GM19395 (cell line): ENCODE results near the gene DGKZ.

ENCODE experiments used
- ATAC-seq: cut with Tn5 transposase; IDR thresholded peaks from one replicate; pipeline ENCODE4 v1.9.1; 2021; ENCODE audit warnings: mild to moderate bottlenecking, moderate library complexity; ENCODE audit not compliant: unreplicated experiment

Gene DGKZ

GRCh38 chr11:46426233-46426991 lies 79.1 kb downstream of the DGKZ start:
- ATAC-seq, result no peak

- ATAC-seq, result no peak
Measured at GRCh38 chr11:46427364-46427763, 80.1 kb downstream of the DGKZ start.

DNA sequence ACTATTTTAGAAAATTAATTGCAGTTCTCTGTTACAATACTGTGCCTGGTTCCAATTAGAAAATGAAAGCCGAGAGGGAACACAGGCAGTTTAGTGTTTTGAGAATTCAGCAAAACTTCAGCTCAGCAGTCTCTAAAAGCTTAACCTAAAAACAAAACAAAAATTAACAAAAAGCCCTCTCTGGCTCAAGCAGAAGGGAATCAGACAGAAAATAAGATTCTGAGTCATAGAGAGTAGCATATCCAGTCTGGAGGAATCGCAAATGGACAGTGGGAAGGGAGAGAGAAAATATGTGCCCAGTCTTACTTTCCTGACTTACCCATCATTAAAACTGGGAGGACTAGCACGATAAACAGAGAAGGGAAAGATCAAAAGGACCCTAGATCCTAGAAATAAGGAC lies 82.5 kb downstream of the DGKZ start:
- no peak for ATAC-seq
